HL-60 (cell line): ENCODE data around the gene GPAT2.
"Not testable (repeated sequence)": the region's sequence is repeated elsewhere in the genome, so short reads cannot be mapped to it uniquely, and the experiment has no call there.

Experiments used
- POLR2AphosphoS5 ChIP-seq: IDR thresholded peaks from 2 replicates; pipeline ENCODE4 v1.6.1; 2012; ENCODE audit warnings: low read depth
- SPI1 ChIP-seq: IDR thresholded peaks from 2 replicates; pipeline ENCODE4 v1.6.1; 2012; ENCODE audit warnings: low read depth, mild to moderate bottlenecking, borderline replicate concordance
- TF ChIP-seq, protein P1 (sequence below): IDR thresholded peaks from one replicate; pipeline ENCODE4 v1.5.1; 2011; ENCODE audit warnings: low read length, control low read depth, inconsistent platforms; ENCODE audit not compliant: insufficient read depth

DNA sequence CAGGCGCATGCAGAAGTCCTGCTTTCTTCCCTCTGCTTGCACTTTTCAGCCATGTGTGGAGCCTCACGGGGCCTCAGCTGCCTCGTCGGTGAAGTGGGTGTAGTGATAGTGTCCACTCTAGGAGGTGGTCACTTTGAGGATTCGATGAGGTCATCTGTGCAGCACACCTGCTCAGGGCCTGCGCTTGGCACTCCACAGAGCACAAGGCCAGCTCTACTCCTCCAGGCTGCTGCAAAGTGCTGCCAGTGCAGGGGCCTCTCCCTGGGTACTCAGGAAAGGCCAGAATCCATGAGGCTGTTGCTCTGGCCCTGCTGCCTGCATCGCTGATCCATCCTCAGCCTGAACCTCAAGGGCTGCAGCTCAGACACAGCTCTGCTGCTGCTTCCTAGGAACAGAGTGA is 31.8 kb upstream of the GPAT2 start:
- TF ChIP-seq POLR2AphosphoS5, SPI1: not testable (repeated sequence)
- TF ChIP-seq, protein P1, sequence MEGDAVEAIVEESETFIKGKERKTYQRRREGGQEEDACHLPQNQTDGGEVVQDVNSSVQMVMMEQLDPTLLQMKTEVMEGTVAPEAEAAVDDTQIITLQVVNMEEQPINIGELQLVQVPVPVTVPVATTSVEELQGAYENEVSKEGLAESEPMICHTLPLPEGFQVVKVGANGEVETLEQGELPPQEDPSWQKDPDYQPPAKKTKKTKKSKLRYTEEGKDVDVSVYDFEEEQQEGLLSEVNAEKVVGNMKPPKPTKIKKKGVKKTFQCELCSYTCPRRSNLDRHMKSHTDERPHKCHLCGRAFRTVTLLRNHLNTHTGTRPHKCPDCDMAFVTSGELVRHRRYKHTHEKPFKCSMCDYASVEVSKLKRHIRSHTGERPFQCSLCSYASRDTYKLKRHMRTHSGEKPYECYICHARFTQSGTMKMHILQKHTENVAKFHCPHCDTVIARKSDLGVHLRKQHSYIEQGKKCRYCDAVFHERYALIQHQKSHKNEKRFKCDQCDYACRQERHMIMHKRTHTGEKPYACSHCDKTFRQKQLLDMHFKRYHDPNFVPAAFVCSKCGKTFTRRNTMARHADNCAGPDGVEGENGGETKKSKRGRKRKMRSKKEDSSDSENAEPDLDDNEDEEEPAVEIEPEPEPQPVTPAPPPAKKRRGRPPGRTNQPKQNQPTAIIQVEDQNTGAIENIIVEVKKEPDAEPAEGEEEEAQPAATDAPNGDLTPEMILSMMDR: not testable (repeated sequence)
